Measurements from ENCODE around the gene OSBPL3.

The OSBPL3 gene

DNA sequence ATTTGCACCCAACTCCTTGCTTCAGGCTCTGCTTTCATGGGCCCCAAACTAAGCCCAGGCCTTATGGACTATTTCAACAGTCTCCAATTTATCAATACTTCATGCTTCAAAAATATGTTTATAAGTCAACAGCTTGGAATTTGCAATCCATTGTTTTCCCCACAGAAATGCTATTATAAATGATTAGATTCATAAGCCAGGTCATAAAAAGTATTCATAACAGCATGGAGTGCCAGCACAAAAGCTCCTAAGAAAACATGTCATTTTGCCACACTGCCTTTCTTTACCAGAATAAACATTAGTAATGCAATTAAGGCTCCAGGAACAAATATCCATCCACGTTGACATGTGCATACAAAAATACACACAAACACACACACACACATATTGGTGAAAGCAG, 30.1 kb downstream of the OSBPL3 start:
- no peak for DNase-seq

DNA sequence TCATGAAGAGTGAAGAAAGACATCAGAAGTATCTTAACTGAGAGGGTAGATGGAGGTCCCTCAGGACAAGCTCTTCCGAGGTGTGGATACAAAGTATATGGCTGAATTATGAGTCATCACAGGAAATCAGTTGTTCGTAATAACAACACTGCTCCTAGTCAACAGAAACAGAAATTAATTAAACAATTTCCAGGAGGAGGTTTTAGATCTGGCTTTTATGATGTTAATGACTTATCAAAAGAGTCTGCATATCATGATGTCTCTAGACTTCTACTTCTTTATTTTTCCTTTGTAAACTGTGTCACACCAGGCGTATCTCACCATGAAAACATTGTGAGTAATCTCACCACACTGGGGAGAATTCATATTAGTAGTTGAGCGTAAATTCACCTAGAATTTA, 31.2 kb downstream of the OSBPL3 start:
- DNase-seq, result no peak

DNA sequence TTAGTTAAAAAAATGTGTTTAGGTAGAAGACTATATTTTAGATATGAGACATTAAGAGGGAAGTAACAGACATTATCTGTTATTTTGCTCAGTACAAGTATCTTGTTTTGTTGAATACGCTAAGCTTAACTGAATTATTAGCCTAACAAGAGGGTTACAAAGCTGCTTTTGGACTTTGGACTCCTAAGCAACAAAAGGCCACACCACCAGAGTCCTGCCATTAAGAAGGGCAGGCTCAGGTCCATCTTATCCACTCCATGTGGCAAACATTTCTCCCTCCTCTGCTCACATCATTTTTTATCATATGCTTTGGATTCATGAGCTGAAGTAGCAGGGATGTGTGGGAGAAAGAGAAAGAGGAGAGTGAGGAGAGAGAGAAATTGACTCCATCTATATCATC, 33.5 kb downstream of the OSBPL3 start:
- no peak for DNase-seq

DNA sequence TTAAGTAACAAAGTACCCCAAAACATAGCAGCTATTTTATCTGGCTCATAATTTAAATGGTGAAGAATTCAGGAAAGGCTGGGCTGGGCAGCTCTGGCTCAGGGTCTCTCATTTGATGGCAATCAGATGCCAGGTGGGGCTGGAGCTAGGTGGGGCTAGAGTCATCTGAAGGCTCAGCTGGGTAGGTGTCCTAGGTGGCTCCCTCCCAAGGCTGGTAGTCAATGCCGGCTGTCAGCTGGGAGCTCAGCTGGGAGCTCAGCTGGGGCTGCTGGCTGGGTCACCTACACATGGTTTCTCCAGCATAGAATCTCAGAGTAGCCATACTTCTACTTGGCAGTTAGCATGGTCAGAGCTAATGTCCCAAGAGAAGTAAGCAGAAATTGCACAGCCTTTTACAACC, 34.1 kb downstream of the OSBPL3 start:
- no peak for DNase-seq

DNA sequence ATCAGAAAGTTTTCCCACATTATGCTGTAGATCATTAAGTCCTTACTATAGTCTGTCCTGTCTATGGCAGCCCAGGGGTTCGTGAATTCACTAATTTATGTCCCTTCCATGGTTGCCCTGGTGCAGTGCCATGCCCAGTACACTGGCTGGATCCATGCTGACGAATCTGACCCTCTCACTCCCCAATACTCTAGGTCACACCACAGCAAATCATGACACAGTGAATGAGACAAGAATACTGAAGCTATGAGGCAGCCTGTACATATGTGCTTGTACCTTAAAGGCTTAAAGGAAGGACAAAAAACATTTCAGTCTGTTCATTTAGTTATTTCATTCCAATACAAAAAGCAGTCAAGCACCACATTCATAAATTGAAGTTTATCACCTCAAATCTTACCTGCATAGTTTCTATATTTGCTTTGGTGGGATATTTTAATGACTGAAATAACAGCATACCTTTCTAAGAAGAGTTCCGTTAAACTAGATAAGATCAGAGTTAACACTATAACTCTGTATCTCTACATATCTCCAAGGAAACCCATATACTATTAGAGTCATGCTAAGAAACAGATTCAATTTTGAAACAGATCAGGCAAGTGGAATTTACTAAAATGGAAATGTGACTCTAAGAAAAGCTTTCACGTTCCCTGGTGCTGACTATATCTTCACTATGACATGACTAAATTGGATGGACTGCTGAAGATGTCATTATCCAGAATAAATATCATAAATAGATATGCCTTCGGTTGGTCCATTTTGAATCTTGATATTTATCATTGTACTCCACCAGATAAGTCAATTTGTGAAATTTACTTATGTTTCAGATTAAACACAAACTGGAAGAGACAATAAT, 36.7 kb downstream of the OSBPL3 start:
- no peak for DNase-seq

DNA sequence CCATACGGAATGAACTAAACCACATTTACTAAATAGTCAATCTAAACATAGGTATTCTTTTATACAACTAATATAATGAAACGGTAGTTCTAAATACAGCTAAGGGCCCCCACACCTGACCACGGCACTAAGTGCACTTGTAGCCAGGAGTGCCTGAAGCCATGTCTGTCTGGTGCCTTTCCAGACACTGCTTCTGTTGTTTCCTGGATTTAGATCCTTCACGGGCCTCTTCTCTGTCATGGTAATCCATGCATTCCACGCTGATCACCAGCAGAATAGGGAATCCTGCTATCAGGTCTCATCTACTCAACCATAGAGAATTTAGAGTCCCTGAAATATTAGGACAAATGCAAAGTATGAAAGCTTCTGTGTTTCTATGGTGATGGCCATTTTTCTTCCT, 37.8 kb downstream of the OSBPL3 start:
- no peak for DNase-seq

DNA sequence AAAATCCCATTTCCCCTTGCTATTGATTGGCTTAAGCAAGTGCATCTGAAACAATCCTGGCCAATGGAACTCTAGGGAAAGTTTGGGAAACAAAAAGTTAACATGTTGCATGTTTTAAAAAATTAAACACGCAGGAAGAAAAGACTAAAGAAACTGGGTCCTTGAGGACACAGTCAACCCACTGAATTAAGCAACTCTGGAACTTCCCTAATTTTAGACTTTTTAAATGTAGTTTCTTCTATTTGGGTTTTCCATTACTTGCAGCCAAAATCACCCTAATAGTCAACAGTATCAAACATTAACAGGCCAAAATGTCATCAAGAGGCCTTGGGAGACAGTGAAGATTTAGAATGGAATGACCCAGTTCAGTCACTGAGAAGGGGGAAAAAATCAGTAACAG, 40.6 kb downstream of the OSBPL3 start:
- peak; percentile 11 to 74 (median 52) for DNase-seq

DNA sequence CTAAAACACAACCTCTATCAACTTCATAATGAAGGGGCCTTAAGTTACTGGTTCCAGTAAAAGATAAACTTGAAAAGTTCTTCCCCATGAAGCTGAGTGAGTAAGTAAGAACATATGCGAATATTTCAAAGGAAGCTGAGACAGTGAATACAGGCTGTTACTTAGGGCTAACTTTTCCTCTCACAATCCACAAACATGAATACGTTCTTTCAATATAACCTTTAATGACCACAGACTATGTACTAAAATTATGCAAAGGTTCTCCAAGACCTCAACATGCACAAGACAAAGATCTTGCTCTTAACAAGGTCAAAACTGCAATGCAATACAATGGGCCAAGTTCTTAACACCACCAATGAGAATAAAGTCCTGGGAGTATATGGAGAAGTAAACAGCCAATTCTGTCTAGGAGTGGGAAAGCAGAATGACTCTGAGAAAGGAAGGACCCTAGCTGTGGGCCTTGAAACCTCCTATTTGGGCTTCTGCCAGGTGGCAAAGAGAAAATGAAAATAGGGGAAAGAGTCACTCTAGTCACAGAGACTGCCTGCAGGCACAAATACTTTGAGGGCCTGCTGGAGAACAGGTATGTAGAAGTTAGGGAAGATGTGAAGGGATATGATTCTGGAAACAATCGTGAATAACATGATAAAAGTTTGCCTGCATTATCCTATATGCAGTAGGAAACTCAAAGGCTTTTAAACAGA, 43.7 kb downstream of the OSBPL3 start:
- DNase-seq, result peak in 2 of 4 experiments; percentile 15 to 19

DNA sequence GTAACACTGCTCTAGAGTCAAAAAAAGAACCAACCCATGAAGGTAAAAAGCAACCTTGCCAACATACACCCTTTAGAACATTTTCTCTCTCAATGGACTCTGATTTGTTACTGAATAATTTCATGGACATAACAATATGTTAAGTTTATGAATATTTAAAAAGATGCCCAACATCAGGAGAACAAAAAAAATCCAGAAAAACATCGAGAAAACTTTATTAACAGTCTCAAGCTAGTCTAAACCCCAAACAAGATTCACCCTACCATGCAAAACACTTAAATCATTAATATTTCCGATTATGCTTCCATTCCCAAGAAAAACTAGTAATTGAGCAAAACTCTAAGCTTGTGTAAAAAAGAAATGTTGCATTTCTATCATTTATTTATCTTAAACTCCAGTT, 46.7 kb downstream of the OSBPL3 start:
- DNase-seq, result no peak

DNA sequence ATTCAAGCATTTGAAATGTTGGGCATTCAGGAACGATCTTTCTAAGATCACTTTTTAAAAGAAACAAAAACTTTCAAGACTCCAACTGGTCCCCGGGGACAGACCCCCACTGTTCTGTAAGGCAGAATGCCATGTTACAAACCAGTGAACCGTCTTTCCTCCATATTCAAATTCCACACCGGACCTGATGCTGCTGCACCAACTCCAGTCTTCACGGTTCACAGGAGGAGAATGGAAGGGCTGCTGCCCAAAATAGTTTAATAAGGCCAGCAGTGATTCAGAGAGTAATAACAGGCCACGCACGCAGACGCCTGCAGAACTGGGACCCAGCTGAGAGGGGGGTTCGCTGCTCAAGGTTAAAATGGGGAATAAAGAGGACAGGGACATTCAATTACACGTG, 47.2 kb downstream of the OSBPL3 start:
- DNase-seq, result no peak

DNA sequence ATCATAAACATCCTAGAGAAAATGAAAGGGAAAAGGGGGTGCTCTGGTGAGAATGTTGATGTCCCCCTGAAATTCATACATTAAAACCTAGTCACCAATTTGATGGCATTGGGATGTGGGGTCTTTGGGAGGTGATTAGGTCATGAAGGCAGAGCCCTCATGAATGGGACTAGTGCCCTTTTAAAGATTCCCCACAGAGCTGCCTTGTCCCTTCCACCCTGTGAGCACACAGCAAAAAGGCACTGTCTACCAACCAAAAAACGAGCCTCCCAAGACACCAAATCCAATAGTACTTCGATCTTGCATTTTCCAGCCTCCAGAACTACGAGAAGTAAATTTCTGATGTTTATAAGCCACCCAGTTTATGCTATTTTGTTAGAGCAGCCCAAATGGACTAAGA, 47.6 kb downstream of the OSBPL3 start:
- no peak for DNase-seq

DNA sequence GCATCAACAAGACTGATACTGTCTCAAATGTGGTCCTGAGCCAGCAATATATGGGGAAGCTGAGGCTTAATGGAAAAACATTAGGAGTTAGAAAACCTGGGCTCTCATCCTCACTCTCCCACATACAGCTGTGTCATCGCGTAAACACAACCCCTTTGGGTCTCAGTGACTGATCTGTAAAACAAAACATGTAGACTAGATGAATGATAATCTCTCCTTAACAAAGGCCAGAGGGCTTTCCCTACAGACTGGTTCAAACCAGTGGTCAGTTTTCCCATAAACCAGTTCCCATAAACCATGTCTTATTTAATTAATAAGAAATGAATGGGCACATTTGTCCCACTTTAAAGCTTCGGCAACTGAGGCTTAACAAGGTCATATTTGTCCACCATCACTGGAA, 48.1 kb downstream of the OSBPL3 start:
- peak in 2 of 4 experiments; percentile 17 to 37 for DNase-seq

DNA sequence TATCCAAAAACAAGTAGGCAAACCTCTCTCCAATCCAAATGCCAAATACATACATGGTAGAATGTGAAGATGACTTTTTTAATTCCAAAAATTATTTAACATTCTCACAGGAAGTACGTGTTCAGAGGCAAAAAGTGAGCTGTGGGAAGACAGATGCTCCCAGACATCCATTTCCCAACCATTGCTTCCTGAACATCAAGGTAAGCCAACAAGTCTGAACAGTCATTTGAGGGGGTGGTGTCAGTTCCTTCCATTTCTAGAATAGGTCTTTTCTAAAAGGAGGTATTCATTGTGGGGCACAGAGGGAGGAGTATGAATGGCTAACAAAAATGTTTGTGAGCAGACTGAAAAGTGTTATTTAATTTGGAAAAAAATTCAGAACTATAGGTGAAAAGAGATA, 49.1 kb downstream of the OSBPL3 start:
- DNase-seq, result no peak

DNA sequence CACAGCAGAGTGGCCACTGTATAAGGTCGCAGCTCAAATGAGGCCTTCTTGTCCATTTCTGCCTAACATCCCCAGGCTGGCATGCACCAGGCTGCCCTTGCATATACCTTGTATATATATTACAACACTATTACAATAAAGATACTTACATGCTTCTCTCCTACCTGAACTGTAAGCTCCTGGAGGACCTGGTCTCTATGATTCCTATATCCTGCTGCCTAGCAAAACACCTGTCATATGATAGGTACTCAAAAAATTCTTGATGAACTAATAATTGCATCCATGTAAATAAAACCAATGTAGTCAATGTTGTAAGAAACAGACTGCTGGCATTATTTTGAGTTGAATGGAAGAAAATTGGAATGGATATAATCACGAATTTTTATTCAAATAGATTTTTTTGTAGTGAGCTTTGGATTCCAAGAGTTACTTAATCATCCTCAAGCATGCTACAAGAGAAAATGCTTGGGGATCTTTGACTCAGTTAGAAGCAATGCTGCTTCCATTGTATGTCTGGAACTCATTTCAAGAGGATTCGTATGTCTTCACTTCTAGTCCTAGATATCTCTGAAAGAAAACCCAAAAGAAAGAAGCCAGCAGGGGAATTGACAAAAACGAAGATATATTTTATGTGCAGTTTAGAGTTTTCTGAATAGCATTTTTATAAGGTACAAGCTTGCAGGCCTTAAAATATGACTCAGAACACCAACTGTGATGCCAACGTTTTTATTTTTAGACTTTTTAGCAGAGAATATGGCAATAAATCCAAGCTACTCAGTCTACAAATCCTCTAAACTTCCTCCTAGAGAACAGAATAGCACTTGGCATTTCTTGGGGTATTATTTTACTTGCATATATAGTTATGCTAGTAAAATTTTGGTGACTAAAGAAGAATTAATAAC, 53.1 kb downstream of the OSBPL3 start:
- no peak for DNase-seq

DNA sequence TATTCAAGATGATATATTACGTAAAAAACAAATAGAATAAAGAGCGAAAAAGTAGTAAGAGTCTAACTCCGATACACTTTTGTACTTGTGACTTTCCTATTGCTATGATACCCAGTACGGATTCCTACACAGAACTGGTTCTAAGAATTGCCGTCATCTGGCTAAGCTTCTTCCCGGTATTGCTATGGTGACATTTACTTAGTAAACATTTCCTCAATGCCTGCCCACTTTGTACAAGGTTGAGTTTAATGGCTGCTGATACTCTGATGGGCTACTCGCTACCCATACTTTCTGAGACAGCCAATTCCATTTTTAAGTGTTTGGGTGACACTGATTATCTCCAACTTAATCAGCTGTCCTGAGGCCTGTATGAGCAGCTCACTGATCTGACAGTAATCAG, 55.6 kb downstream of the OSBPL3 start:
- no peak for DNase-seq

DNA sequence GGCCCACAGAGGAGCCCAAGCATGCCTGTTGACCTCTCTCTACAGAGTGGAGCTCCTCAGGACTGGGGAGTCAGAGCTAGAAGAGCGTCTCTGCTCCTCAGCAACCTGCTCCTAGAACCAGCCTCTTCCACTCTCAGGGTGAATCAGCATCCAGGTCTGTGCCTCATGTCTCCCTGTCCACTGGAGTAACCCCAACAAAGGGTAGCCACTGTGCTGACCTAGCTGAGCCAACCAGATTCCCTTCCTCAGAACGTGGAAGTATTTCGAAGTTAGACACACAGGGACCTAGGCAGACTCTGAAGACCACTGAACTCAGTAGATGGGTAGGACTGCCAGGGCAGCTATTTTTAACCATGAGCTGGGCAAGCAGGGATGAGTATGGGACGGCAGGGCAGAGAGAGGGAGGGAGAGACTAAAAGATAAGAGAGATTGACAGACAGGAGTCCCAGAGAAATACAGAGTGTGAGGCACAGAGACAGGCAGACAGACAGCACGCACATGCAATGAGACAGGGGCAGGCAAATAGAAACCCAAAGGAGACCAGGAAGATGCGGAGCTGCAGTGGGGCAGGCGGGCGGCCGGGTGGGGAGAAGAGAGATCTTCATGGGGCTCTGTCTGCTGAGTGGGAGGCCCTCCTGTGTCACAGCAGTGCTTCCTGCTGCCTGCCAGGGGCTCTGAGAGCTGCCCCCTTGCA, 56.7 kb downstream of the OSBPL3 start:
- no peak for DNase-seq

DNA sequence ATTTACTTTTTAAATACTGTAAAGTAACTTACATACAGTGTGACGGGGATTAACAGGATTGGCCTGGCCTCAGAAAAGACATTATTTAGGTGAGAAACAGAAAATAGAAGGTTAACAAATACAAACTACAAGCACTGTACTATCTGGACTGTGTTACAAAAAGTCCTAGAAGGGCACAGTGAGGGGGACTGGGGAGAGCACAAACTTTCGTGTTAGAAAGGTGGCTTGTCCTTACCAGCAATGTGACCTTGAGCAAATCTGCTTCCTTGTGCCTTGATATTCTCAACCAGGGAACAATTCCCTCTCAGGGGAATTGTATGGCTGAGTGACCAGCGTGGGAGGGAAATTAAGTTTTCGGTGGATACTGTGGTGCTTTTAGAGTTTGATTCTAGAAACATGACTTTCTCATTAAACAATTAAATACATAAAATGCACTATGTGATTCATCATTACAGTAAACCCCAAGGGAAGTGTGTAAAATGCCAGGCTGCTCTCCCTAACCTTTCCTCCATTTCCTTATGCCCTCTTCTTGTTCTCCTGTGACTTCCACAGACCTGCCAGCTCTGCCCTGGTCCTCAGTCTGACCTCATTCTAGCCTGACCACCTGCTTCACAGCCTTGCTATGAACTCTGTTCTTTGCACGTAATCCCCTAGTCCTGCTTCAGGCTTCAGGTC, 57.7 kb downstream of the OSBPL3 start:
- DNase-seq, result no peak

DNA sequence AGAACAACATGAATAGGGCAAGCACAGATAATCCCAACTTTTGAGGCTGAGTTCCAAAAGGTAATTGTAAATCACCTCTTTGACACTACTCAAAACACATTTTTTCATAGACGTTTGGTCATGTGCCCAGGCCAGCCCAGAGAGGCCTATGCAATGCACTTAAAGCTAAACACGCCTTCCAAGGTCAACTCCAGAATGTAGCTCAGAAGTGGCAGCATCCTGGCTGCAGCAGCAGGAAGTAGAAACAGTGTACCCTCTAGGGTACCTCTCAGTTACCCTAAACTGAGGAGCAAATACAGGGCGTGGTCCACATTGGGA, 58.7 kb downstream of the OSBPL3 start:
- no peak for DNase-seq

DNA sequence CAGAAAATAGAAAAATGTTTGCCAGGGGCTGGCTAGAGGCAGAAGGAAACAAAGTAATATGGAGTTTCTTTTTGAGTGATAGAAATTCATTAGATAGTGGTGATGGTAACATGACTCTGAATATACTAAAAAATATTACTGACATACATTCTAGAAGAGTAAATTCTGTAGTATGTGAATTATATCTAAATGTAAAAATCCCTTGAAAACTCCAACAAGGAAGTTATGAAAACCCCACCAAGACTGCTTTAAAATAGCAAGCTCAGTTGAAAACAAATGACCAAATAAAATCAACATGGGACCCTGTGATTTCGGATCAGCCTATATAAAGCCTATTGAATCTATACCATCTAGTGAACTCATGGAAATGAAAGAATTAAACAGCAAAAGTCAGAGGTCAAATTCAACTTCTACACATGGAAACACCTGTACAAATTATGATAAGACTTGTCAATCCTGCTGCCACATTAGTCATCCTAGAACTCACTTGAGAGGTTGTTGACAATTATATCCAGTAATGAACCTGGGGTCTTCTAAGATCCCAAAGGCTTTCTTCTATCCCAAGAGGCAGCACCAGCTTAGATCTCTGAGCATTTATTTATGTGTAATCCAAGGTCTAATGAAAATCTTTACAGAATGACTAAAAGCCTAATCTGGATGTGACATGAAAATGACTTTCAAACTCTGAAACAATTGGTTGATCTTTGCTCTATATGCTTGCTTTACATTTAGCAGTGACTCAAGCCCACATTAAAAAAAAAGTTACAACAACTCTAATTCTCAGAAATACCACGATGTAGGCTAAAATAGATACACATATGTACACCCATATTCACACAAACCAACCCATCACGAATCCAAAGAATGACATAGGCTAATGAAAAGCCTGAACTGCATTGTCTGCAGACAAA, 59.3 kb downstream of the OSBPL3 start:
- no peak for DNase-seq

DNA sequence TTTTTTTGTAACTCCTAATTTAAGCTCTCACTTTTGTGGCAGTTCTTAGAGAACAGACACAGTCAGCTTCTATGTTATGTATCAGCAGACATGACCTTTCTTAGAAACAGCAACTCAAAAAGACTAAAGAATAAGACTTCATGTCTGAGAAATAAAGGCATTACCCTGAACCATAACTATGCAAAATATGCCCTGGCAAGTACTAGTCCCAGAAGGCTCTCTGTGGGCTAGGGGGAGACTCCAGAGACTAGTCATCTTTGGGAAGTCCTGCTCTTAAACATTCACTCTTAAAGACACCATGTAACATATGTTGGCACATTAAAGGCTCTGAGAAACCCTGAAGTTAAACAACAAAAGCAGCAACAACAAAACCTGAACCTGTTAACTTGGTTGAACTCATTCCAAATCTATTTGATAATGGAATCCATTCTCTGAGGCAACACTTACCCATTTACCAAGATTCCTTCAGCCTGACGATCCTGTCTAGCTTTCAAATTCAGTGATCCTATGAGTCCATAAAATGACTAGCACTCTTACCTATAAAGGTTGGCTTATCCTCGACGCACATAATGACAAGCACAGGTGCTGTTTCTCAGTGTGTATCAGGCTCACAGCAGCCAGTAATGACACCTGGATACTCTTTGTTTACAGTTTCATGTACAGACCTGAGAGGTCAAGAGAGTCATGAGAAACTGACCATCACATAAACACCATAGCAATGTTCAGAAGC, 62.3 kb downstream of the OSBPL3 start:
- DNase-seq, result no peak
